Measurements from ENCODE around the gene BASP1.

GRCh38 chr5:17204133-17204489 is 13.3 kb upstream of the BASP1 start:
- TF ChIP-seq POLR2A (IDR thresholded peaks at IDR 0.05) (no peak), CTCF (IDR thresholded peaks at IDR 0.05) (no peak)
